Activated CD4-positive, alpha-beta T cell treated with anti-CD3 and anti-CD28 coated beads, Interleukin-2, amount 50 U/mL, for 4 hours (primary cell): Measurements from ENCODE around the gene SHANK1.

Source experiments
- DNase-seq, 2 experiments: peaks; one replicate each; pipeline ENCODE4 v3.0.0-alpha.2; 2020

The SHANK1 gene

DNA sequence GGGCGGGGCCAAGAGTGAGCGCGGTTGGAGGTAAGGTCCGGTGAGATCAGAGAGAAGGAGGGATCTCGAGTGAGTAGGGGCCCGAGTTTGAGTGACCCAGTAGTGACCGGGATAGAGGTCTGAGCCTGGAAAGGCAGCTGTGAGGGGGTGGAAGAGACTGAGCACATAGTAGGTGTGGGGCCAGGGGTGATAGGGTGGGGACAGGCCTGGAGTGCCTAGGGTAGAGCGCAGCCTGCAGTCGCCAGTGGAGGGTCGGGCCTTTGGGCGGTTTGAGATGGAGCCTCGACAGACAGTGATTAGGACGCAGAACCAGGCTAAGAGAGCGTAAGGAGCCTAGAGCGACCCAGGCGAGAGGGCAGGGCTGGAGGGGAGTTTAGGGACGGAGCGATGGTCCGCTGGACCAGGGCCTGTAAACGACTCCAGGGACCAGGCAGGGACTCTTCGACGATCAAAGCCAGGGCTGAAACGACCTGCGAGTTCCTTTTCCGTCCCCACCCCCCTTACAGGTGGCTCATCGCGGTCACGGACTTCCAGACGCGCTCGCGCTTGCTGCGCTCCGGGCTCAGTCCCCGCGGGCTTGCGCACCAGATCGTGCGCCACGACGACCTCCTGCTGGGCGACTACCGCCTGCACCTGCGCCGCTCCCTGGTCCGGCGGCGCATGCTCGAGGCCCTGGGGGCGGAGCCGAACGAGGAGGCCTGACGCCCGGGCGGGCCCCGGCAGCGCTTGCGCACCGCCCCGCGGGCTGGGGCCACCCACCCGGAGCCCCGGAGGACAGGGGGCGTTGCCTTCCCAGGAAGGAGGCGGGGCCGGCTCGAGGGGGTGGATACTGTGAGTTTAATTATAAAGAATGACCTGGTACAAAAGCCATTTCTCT, 60.9 kb downstream of the SHANK1 start:
- DNase-seq = peak; percentile 21 to 27

DNA sequence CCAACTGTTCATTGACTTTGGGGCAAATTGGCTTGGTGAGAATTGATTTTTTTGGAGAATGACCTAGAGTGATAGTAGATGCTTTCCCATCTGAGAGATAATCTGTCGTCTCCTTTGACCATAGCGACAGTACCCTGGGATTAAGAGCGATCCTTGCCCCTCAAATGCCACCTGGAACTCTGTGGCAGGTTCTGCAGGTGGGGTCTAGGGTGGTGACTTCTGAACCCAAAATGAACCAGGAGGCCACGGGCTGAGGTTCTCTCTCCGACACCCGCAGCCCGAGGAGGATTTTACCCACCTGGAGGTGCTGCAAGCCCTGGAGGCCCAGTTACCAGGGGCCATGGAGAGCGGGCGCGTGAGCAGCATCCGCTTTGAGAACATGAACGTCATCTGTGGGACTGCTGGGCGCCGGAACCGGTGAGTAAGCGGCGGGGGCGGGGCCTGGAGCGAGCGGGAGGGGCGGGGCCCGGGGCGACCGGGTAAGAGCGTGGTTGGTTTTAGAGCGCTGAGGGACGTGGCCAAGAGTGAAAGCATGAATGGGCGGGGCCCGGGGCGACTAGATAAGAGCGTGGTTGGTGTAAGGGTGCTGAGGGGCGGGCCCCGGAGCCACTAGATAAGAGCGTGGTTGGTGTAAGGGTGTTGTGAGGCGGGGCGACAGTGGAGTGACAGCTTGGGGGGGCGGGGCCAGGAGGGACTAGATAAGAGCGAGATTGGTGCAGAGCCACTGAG, 61.7 kb downstream of the SHANK1 start:
- DNase-seq = peak; percentile 70 to 71

GRCh38 chr19:50657222-50657669, 62.4 kb downstream of the SHANK1 start:
- no peak for DNase-seq

DNA sequence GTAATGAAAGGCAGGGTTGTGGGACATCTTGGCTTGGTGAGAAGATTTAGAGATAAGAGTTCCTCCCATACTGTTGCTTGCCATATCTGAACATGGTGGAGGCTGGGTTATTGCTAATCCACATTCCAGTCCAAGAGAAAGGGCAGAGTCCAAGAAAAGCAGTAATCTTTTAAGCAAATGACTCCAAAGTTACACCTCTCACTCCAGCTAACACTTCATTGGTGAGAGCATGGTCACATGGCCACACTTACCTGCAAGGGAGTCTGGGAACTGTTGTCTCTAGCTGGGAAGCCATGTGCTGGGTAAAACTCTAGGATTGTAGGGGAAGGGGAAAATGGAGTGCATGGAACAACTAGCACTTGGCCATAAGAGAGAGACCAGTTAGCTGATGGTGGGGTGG, 64.7 kb downstream of the SHANK1 start:
- no peak for DNase-seq

DNA sequence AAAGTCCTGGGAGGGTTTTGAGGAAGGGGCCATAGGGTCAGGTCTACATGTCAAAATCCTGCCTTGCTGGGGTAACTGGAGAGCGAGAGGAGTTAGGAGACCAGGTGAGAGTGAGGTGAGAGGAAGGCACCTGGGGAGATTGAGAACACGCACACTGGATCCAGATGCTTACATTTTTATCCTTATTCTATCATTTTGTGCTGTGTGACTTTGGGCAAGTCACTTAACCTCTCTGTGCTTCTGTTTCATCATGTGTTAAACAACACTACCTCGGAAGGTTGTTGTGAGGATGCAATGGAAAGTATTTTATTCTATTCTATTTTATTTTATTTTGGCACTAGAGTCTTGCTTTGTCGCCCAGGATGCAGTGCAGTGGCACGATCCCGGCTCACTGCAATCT, 66.9 kb downstream of the SHANK1 start:
- no peak for DNase-seq

GRCh38 chr19:50651174-50651573, 68.4 kb downstream of the SHANK1 start:
- no peak for DNase-seq

- DNase-seq = no peak
Observed at GRCh38 chr19:50649433-50650391, 69.9 kb downstream of the SHANK1 start, which contains the start of gene C19orf81. TSS of gene C19orf81 (plus strand) at chr19:50649445. CDS start at chr19:50649445, 0 bp downstream.

DNA sequence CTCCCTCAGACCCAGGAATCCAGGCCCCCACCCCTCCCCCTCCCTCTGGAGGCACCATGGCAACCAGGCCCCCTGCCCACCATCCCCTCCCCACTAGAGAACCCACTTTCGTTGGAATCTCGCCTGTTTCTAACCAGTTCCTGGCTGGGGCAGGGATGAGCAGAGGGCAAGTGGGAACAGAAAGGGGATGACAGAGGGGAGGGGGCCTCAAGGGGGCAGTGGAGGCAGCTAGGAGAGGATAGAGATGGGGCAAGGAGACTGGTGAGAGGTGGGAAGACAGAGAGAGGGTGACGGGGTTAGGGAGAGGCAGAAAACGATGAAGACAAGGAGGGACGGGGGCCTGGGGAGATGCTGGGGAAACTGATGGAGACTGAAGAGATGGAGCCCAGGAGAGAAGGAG, 70.9 kb downstream of the SHANK1 start:
- no peak for DNase-seq

DNA sequence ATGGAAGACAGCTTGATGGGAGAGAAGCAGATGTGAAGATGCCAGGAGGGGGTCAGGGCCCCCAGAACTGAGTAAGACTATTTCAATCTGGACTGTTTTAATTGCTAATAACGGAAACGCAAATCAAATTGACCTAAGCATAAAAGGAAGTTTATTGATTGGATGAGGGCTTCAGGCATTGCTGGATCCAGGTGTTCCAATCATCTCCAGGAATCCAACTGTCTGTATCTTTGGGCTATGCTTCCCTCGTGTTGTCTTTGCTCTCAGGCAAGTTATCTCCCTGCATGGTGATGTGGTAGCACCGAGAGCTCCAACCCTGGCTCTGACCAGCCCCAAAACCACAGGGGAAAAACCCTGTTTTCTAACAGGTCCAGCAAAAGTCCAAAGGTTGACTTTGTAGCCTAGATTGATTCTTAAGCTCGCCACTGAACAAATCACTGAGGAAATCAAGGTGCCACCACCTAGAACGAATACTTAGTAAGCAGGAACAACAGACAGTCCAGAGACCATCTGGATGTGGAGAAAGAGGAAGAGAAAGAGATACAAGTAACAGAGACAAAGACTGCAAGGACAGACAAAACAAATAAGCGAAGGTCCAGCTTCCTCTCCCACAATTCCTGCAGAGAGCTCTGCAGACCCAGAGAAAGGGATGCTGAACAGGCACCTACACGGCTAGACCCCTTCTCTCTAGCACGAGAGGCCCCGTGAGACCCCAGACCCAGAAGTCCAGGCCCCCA, 71.6 kb downstream of the SHANK1 start:
- DNase-seq = no peak

- no peak for DNase-seq
Observed at GRCh38 chr19:50646074-50646807, 73.4 kb downstream of the SHANK1 start.

- no peak for DNase-seq
Observed at GRCh38 chr19:50645107-50645506, 74.5 kb downstream of the SHANK1 start.

DNA sequence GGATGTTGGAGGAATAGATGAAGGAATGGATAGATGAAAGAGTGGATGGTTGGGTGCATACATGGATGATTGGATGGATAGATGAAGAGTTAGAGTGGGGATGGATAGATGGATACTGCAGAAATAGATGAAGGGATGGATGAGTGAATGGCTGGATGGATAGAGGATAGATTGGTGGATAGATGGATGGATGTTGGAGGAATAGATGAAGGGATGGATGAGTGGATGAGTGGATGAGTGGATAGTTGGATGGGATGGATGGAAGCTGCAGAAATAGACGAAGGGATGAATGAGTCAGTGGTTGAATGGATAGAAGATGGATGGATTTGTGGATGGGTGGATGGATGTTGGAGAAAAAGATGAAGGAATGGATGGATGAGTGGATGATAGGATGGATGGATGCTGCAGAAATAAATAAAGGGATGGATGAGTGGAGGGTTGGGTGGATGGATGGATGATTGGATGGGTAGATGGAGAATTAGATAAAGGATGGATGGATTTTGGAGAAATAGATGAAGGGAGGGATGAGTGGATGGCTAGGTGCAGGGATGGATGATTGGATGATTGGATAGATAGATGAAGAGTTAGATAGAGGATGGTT, 75.2 kb downstream of the SHANK1 start:
- DNase-seq = no peak

DNA sequence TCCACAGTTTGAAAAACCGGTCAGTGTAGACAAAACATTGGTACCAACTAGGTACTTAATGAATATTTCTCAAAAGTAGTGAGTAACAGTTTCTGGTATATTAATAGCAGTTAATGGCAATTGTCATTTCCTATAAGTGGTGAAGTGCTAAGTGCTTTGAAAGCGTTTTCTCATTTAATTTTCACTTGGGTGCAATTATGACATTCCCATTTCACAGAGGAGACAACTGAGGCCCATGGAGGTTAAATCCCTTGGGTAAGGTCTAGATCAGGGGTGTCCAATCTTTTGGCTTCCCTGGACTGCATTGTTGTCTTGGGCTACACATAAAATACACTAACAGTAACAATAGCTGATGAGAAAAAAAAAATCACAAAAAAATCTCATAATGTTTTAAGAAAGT, 79.2 kb downstream of the SHANK1 start:
- no peak for DNase-seq

DNA sequence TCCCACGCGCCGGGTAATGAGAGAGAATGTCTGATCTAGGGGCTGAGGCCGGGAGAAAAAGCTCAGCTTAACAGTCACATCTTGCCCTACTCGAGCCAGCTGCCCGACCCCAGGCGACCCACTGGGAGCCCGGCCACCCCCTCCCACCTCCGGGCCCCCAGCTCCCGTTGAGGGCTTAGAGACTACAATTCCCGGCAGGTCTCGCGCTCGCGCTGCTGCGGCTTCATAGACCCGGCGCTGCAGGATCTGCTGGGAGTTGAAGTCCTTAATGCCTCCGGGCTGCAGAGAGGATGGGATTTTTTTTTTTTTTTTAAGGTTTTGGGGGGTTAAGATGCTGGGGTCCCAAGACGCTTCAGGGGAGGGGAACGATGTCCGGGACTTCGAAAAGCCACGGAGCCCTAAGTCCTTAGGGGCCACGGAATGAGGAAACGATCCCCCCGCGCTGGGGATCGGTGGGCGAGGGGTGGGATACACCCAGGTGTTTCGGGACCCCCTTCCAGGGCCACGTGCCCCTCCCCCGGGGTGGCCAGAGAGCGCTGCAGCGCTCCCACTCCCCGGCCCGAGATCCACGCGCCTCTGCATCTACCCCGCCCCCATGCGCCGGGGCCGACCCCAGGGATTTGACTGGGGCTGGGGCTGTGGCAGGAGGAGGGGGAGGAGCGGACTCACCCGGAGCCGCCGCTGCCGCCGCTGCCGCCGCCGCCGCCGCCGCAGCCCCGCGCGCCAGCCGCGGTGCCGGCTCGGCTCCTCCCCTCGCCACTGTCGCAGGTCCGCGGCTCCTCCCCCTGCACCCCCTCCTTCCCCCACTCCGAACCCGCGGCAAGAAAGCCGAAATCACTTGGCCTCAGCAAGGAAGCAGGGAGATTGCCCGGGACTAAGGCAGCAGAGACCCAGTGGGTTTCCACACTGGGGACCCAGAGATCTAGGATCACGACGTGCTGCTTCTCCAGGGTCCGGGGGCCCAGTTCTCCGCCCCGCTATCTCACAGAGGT, 80.2 kb downstream of the SHANK1 start, which contains the start of gene SYT3:
Gene SYT3 (minus strand): TSS at position 761 of the 992 bp plus-strand sequence. CDS start 2,470 bp downstream, outside the sequence.
- DNase-seq = peak; percentile 9 to 11

DNA sequence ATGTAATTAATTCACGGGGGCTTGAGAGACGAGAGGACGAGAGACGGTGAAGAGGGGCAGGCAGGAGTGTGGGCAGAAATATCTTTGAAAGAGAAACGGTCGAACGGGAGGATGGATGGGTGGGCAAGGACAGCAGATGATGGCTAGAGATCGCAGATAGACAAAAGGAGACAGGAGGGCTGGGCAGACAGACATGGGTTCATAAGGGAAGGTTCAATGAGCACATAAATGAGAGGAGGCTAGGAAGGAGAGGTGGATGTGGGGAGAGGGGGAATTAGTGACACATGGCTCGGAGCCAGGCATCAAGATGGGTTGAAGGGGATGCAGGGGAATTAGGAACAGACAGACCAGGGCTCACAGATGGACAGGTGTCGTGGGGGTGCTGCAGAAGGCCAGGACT, 81.0 kb downstream of the SHANK1 start:
- DNase-seq = no peak

DNA sequence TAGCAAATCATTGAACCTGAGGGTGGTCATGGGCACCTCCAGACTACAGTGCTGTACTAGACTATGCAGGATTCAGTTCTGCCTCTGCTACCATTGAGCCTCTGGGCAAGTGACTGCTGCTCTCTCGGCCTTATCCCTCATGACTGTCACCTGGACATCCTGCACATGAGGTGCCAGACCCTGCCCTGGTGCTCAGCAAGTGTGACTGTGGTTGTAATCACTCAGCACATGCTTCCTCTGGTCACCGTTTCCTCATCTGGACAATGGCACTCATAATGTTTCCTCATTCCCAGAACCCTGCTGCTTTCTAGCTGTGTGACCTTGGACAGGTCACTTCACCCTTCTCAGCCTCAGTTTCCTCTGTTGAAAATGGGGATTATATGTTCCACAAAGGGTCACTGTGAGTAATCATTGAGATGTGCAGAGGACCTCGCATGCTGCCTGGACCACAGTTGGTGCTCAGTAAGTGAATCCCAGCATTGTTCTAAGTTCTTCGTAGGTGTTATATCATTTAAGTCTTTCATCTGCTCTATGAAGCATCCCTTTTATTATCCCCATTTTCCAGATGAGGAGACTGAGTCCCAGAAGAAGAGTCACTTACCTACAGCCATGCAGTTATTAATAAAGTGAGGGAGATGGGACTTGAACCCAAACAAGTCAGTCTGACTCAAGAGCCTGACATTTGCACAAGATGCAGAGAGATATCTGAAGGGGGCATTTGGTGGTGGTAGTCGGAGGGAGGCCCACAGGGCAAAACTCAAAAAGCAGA, 83.1 kb downstream of the SHANK1 start:
- no peak for DNase-seq

DNA sequence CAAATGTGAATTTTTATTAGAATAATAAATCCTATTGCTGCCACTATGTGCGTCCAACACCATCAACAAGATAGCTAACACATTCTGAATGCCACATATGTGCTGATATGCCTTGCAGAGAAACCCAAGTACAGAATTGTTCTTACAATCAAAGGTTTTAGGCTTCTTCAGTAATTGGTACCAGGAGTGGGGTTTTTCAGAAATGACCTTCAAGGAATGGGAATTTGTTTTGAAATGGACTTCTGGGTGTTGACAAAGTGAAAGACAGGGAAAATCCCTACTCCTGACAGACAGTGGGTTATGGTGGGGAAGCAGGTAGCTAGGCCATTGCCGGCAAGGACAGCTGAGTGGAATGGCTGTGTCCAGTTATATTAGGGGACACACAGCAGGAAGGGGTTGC, 85.6 kb downstream of the SHANK1 start:
- DNase-seq = no peak

DNA sequence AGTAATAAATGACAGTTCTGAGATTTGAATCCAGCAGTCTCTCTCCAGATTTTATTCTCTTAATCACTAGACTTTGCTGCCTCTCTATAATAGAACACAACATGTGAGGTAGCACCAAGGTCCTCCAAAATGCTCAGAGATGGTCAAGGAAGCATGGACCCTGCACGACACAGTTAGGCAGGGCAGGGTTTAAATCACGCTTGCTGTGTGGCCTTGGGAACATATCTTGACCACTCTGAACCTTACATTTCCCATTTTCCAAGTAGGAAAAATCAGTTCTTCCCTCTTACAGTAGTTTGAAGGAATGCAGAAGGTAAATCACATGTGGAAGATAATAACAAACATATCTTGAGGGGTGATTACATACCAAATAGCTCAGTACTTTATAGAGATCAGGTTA, 86.2 kb downstream of the SHANK1 start:
- no peak for DNase-seq
